SK-N-SH (cell line): ENCODE data around the gene CLEC9A.

Experiments
- CHD2 ChIP-seq: fragments of 150-350 bp; IDR thresholded peaks from 2 replicates; pipeline ENCODE4 v1.6.1; 2018; ENCODE audit warnings: low read length; ENCODE audit not compliant: partially characterized antibody
- CTCF ChIP-seq: fragments of 200-600 bp; sonication (generic); IDR thresholded peaks from 2 replicates; pipeline ENCODE4 v1.6.1; 2017; ENCODE audit warnings: antibody characterized with exemption, mild to moderate bottlenecking, moderate library complexity
- EP300 ChIP-seq, 2 experiments: IDR thresholded peaks; 2 replicates each; pipeline versions ENCODE4 v1.4.0 to v1.6.1; 2012; ENCODE audit warnings: borderline replicate concordance in 1 of 2, low read depth in 1 of 2, low read length in 1 of 2
- FOXJ3 ChIP-seq: sonication (generic); formaldehyde crosslinking; IDR thresholded peaks from 2 replicates; pipeline ENCODE4 v1.5.1; 2020; ENCODE audit warnings: mild to moderate bottlenecking, missing genetic modification reagents
- JUND ChIP-seq: IDR thresholded peaks from 2 replicates; pipeline ENCODE4 v1.4.0; 2012
- PBX3 ChIP-seq: IDR thresholded peaks from 2 replicates; pipeline ENCODE4; 2012
- POLR2AphosphoS5 ChIP-seq: IDR thresholded peaks from 2 replicates; pipeline ENCODE4 v1.6.1; 2012; ENCODE audit warnings: low read depth, low read length
- TEAD4 ChIP-seq: IDR thresholded peaks from 2 replicates; pipeline ENCODE4 v1.4.0; 2012; ENCODE audit warnings: mild to moderate bottlenecking, borderline replicate concordance; ENCODE audit not compliant: insufficient read depth

GRCh38 chr12:10075451-10075850, 45.0 kb downstream of the CLEC9A start:
- TF ChIP-seq CTCF (no peak), POLR2AphosphoS5 (no peak), FOXJ3 (no peak), JUND (no peak), TEAD4 (no peak), EP300 (IDR thresholded peaks at IDR 0.05; ENCODE audit: borderline replicate concordance in 1 of 2, low read depth in 1 of 2, low read length in 1 of 2) (no peak), CHD2 (no peak), PBX3 (no peak)
